Activated CD4-positive, CD25-positive, alpha-beta regulatory T cell treated with anti-CD3 and anti-CD28 coated beads, Interleukin-2, amount 50 U/mL, for 16 hours (primary cell): Measurements from ENCODE around the gene MYADML2.

Experiments
- DNase-seq: peaks from one replicate; pipeline ENCODE4 v3.0.0-alpha.2; 2020; ENCODE audit warnings: low read depth, low spot score

MYADML2 gene

DNA sequence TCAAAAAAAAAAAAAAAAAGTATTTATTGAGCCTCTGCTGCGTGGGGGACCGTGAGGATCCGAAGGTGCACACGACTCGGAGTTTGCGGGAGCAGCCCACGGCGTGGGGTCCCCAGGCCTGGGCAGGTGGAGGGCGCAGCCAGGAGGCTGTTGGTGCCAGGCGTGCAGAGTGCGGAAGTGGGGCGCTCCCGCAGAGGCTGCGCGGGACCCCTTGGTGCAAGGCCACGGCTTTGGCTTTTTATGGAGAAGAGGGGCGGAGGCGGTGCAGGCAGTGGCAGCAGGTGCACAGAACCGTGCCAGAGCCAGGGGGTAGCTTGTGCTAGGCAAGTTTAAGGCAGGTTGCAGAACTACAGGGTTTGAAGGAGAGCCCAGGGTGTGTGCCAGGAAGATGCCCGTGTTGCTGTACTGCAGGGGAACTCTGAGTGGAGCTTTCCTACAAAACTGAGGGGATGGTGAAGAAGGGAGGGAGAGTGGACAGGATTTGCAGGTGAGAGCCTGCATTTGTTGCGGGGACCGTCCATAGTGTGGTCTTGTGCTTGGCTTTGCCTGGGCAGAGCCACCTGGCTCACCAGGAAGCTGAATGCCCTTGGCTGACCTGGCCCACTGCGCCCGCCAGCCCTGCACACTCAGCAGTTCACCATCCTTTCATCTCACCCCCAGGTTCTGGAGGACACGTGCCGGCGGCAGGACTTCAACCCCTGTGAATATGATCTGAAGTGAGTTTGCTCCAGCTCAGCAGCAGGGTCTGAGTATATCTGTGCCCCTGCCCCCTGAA is 31.7 kb upstream of the MYADML2 start:
- no peak for DNase-seq

DNA sequence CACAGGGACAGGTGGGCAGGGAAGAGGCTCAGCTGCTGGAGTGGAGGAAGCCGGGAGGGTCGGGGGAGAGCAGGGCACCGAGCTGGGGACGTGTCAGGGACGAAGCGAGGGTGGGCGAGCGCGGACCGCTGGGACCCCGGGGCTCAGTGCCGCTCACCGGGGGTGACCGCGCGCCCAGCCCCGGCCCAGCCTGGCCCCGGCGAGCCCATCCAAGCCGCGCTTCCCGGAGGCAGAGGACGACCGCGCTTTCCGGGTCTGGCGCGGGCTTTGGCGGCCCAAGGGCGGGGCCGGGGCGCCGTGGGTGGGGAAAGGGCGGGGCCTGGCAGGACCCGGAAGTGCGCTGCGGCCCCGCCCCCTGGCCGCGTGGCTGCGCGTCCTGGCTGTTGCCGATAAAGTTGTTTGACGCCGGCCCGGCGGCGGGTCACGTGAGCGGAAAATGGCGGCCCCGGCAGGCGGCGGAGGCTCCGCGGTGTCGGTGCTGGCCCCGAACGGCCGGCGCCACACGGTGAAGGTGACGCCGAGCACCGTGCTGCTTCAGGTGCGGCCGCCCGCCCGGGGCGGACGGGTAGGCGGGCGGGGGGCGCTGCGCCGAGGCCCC is 30.3 kb upstream of the MYADML2 start, which contains the start of gene ASPSCR1:
Gene ASPSCR1 (plus strand): TSS at position 419 of the 598 bp plus-strand sequence. CDS start 18 bp downstream, at position 437.
- DNase-seq = peak; percentile 82

DNA sequence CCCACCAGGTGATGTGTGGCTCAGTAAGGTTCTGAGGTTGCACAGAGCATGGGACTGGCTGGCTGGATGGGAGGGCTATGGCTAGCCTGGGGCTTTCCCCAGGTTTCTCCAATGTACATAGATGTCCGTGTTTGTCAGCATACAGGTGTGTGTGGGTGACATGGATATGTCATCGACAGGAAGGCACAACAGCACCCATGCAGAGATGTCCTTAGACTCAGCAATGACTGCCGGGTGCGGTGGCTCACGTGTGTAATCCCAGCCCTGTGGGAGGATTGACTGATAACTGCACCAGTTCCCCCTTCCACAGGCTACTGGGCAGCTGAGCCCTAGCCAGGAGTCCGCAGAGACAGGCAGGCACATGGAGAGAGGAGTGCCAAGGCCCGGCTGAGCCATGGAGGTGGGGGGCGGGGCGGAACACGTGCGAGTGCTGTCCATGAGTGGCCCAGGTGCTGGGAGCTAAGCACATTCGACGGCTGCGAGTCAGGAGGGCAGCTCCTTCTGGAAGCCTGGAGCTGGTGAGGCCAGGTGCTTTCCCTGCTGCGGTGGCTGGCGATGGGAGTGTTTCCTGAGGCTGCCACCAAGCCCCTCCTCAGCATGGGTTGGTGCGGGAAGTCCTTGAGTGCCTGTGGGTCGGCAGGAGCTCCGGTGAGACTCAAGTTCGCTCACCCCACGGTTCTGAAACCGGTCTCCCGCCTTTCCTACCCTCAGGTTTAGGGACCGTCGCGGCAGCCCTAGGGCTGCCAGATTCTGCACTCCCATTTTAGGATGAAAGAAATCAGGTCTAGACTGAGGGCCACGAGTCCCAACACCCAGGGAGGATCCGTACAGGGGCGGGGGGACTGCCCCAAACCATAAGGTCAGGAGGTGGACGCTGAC is 29.5 kb upstream of the MYADML2 start:
- DNase-seq = no peak

DNA sequence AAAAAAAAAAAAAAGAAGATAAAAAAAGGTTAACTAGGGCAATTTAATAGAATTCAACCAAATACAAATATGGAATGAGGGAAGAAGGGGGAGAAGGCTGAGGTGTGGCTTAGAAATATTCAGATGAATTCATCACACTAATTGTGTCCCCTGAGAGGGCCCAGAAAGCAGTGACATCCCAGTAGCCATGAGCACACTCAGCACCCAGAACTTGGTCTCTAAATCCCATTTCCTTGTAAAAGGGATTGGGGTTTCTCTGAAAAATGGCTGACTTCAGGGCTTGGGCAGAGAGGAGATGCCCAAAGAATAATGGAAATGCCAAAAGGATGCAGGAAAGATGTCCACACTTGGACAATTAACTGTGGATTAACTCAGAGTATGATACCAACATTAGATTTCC is 26.4 kb upstream of the MYADML2 start:
- DNase-seq = no peak

DNA sequence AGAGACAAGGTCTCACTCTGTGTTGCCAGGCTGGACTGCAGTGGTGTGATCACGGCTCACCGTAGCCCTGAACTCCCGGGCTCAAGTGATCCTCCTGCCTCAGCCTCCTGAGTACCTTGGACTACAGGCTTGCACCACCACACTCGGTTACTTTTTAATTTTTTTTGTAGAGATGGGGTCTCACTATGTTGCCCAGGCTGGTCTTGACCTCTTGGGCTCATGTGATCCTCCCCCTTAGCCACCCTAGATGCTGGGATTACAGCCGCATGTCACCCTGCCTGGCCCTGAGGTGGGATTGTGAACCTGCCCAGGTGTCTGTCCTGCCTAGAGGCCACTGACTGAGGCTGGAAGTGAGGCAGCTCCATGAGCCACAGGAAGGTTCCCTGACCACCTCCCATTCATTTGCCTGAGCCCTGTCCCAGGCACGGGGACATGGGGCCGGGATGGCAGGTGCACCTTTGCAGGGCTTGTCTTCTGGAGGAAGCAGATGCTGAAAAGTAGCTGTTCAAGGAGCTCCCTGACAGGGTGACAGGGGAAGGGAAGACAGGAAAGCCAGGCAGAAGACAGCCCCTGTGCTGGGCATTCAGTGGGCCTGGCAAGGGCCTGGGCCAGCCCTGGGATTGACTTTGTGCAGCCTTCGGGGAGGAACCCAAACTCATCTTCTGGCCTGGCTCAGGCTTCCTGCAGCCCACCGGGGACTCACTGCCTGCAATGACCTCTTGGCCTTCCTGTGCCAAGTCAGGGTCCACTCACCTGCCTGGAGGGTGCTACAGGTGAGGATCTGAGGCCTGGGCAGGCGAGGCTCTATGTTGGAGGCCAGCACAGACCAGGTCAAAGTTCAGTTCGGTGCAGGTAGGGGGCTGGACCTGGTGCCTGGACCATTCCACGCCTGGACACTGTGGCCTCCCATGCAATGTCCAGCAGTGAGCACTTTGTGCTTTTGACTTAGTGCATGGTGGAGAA is 22.1 kb upstream of the MYADML2 start:
- DNase-seq = no peak

DNA sequence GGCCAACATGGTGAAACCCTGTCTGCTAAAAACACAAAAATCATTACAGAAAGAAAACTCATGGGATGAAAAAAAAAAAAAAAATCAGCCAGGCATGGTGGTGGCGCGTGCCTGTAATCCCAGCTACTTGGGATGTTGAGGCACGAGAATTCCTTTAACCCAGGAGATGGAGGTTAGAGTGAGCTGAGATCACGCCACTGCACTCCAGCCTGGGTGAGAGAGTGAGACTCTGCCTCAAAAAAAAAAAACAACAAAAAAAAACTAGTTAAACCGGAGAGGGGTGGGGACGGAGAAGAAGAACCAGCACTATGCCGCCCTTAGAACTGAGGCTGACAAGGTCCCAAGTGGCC is 21.3 kb upstream of the MYADML2 start:
- no peak for DNase-seq

DNA sequence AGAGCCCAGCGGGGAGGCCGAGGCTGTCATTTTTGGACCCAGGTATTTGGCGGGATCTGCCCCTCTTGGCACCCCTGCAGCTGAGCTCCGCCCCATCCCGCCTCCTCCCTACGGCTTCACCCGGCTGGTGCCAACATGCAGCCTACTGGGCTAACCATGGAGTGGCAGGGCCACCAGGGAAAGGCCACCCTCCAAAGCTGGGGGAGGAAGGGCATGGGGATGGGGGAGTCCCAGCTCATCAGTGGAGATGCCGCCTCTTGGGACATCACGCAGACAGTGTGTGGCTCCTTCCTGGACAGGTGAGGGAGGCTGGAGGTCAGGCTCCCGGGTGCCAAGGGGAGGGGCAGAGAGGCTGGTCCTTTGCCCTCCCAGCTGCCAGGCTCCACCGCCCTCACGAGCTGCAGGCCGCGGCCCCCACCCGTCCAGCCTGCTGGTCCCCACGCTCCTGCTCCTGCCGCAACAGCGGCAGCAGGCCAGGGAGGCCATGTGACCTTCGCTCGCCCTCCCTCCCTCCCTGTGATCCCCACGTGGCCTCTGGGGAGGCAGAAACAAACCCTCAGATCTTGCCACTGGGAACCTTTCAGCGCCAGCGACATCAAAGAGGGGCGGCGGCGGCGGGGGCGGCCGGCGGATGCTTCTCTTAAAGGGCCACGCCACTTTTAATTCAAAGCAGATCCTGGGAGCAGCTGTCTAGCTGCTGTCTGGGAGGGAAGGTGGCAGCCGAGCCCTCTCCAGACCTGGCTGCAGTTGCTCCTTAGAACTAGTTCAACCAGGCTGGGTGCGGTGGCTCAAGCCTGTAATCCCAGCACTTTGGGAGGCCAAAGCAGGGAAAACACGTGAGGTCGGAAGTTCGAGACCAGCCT is 20.7 kb upstream of the MYADML2 start:
- DNase-seq = peak; percentile 76

DNA sequence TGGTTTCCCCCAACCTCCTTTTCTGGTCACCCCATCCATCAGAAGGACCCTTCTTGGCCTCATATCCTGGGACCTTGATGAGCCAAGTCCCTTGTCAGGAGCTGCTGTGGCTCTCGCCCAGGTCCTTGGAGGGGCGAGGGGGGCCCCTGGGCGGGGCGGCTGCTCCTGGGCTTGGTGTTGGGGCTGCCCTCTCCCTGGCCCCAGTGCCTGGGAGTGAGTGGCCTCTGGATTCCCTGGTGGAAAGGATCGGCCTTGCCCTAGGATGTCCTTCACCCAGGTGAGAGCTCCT is 20.2 kb upstream of the MYADML2 start:
- no peak for DNase-seq

DNA sequence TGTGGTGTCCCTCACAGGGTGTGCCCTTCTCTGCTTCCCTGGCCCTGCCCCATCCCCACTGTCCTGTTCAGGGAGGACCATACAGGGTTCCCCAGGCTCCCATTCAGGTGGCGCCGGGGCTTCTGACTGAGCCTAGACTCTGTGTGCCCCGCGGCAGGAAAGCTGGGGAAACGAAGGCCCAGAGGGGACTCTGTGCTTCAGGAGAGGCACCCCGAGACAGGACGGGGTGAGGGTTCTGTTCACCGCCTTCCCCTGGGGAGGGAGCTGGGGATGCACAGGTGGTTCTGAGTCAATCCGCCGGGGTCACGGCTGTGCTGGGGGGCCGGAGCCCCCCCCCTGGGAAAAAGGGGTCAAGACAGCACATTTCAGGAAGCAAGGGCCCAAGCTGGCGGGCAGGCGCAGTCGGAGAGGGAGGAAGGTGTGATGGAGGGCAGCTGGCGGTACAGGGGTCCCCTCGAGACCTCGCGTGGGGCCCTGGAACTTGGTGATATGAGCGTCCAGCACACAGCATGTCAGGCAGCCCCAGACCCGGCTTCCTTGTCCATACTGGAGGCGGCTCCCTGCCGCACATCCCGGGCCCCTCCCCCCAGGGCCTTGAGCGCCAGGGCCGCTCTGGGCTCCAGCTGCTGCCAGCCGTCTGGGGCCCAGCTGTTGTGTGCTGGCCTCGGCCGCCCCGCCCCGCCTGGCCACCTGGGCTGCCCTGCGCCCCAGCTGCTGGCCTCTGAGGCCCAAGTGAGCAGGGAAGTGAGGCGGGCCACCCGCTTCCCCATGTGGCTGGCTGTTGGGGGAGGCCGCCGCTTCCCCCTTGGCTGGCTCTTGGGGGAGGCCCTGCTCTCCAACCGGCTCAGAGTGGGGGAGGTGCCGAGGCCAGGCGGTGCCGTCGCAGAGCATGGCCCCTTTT is 19.6 kb upstream of the MYADML2 start:
- no peak for DNase-seq

DNA sequence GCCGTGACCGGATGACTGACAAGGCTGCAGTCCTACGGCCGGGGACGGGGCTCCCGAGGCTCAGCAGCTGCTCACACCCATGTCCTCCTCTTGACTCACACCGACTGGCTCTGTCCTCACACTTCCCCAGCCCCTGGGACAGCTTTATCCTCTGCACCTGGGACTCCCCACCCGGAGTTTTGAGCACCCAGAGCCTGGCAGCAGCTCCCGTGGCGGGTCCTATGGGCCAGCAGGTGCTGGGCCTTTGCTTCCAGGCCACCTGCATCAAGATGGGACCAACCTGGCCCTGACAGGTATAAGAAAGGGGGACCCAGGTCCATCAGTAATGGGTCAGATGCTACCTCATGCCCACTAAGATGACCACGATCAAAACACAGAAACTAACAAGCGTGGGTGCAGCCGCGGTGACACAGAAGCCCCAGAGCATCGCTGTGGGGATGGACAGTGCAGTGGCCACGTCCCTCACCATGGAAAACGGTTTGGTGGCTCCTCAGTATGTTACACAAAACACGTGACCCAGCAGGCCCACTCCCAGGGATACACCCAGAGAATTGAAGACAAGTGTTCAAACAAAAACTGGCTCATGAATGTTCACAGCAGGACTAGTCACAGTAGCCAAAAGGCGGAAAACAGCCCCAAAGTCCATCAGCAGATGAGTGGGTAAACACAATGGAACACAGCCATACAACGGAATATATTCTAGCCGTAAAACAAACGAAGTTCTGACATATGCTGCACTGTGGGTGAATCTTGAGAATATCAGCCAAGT is 17.2 kb upstream of the MYADML2 start:
- no peak for DNase-seq

DNA sequence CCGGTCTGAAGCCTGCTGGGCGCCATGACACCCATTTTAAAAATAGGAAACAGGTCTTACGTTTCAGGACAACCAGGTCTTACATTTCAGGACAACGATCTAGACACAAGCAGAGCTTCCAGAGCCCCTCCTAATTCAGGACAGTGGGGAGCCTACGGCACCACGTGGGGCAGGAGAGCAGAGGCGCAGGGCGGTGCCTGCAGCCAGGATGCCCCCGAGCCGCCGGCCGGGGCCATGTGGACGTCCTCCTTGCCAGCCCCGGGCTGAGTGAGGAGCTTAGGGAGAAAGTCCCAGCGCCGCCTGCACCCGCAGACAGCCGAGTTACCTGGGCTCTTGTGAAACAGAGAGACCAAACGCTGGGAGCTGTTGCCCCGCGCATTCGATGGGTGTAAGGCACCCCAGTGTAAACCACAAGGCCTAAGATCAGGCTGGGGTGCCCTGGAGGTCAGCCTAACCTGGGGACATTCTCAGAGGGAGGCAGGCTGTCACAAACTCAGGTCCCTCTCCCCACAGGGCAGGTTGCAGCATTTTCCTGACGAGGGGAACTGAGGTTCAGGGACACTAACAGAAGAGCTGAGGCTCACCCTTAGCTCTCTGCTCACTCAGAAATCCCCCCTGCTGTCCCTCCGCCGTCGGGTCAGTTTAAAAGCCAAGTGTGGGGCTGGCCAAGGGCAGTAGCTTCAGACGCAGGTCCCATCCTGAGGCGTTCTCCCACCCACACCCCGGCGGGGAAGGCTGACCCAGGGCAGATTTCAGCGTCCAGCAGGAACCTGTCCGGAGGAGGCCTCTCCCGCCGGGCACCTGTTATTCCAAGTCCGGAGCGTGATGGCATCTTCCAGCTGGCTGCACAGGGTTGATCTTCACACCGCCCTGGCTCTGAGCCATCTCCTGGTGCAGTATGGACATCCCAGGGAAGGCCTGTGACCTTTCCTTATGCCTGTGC is 15.7 kb upstream of the MYADML2 start:
- DNase-seq = no peak

DNA sequence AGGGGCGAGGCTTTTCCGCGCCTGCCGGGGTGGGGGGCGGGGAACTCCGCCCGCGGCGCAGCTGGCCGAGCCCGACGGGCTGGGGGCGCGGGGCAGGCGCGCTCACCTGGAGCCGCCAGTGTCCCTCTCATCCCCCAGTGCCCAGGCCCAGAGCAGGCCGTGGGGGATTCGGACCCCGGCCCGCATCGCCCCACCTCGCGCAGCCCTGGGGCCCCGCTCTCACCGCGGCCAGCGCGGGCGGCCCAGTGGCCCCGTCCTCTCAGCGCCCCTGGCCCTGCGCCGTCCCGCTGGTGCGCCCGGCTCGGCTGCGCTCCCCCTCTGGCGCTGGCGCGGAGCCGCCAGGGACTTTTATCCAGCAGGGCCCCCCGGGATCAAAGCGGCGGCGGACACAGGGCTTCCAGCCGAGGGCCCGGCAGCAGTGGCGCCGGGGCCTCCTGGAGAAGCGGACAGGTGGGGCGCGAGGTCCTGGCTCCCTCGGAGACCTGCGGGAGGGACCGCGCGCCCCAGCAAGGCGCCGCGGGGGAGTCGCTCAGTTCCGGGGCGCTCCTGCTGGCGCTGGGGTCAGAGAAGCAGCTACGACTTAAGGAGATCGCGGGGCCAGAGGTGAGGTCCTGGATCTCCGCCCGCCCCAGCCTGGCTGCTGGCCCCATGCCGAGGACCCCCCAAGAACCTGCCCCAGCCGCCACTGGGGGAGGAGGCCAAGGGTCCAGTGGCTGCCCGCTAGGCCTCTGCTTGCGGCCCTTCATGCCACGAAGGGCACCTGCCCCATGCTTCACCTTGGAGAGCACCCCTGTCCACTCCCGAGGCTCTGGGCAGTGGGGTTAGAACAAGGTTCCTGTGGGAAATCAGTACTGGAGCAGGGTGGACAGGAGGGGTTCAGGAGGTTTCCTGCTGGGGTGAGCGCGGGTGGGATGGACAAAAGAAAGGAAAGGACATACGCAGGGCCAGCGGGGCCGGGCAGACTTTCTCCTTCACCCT is 14.8 kb upstream of the MYADML2 start:
- DNase-seq = no peak

DNA sequence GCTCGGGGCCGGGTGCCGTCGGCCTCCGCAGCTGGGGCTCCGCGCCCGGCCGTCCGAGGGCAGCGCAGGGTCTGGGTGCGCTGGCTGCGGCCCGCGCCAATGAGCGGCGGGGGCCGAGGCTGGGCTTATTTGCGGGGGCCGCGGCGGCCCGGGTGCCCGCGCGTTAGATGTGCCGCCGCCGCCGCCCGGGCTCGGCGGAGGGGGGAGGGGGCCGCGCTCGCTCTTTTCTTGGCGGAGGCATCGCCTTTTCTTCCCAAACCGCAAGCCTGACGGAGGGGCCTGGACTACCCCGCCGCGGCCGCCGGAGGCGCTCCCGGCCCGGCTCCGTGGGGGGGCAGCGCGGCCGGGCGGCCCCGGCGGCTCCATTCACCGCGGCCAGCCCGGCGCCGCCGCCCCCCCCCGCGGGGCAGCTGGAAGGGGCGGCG is 14.1 kb upstream of the MYADML2 start, which contains the start of gene NOTUM:
Gene NOTUM (minus strand): TSS at position 101 of the 425 bp plus-strand sequence. CDS start 278 bp downstream, outside the sequence.
- DNase-seq = no peak

DNA sequence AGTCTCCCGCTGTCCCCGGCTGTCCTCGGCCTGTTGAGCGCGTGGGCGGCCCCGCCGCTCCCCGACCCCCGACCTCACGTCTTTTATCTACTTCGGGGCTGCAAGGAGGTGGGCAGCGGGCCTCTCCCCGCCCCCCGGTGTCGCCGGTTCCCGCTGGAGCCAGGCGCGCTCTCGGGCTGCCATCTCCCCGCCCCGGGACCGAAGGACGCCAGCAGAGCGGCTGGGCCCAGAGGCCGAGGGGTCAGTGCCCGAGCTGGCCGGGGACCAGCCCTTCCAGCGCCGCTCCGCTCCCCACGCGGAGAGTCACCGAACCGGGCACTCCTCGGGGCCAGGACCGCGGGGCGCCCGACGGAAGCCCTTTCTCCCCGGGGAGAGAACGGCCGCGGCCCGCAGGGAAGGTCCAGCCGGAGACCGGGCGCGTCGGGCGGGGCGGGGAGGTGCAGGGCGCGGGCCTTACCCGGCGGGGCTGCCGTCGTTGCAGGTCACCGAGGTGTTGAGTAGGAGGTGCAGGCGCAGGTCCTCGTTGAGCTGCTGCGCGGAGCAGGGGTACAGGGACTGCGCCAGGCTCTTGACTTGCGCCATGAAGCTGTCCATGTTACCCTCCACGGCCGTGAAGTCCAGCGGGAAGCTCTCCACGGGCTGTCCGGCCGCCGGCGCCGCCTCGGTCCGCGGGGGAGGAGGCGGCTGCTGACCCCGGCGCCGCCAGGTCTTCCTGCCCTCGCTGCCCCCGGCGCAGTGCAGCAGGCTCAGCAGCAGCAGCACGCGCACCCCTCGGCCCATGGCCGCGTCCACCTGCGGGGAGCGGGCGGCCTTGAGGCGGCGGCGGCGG is 13.3 kb upstream of the MYADML2 start:
- no peak for DNase-seq
